Transverse colon (tissue), 4 donors: ENCODE measurements around the gene RGS7. TPM values are rescaled to one million over a fixed set of nuclear protein-coding genes. Genes with fewer than 3 reads are reported as not detected.

Experiments used
- DNase-seq: peaks from one replicate; pipeline ENCODE4 v3.0.0-alpha.2; 2019
- H3K27ac ChIP-seq, 4 donors: fragments of 200-600 bp; sonication (generic); 2 replicates each; pipeline ENCODE4 v1.5.1; 2016 to 2018; ENCODE audit warnings: inconsistent platforms in 4 of 4
- H3K27me3 ChIP-seq: fragments of 200-600 bp; sonication (generic); 2 replicates; pipeline ENCODE4 v1.5.1; 2017; ENCODE audit warnings: inconsistent platforms
- H3K36me3 ChIP-seq, 4 donors: fragments of 200-600 bp; sonication (generic); 2 replicates each; pipeline ENCODE4 v1.5.1; 2017 to 2019; ENCODE audit warnings: inconsistent platforms in 4 of 4
- H3K4me1 ChIP-seq, 4 donors: fragments of 200-600 bp; sonication (generic); 2 replicates each; pipeline ENCODE4 v1.5.1; 2017 to 2020; ENCODE audit warnings: inconsistent platforms in 4 of 4
- H3K4me3 ChIP-seq, 4 donors: fragments of 200-600 bp; sonication (generic); 1 replicate in 1 of 4; 2 replicates in 3 of 4; pipeline versions ENCODE4 v1.5.1 to v1.6.1; 2017 to 2019; ENCODE audit warnings: inconsistent platforms in 4 of 4
- H3K9me3 ChIP-seq, 2 donors: fragments of 200-600 bp; sonication (generic); 2 replicates each; pipeline ENCODE4 v1.5.1; 2017 to 2019; ENCODE audit warnings: inconsistent platforms in 2 of 2
- CTCF ChIP-seq, 5 experiments: fragments of 200-600 bp in 3 of 5; fragments of 450-650 bp in 2 of 5; sonication (generic) in 3 of 5; IDR thresholded peaks; 1 replicate in 2 of 5; 2 replicates in 3 of 5; pipeline ENCODE4 v1.5.1; 2016 to 2017; ENCODE audit warnings: antibody characterized with exemption in 5 of 5, inconsistent platforms in 3 of 5, mild to moderate bottlenecking in 2 of 5, moderate library complexity in 1 of 5
- EP300 ChIP-seq: sonication (generic); formaldehyde crosslinking; IDR thresholded peaks from one replicate; pipeline ENCODE4 v1.6.1; 2017; ENCODE audit warnings: antibody characterized with exemption, low read depth
- POLR2A ChIP-seq: fragments of 450-650 bp; IDR thresholded peaks from one replicate; pipeline ENCODE4 v1.6.1; 2016; ENCODE audit warnings: antibody characterized with exemption, mild to moderate bottlenecking, moderate library complexity
- POLR2AphosphoS5 ChIP-seq, 3 donors: sonication (generic); formaldehyde crosslinking; IDR thresholded peaks; one replicate each; pipeline ENCODE4 v1.6.1; 2016; ENCODE audit warnings: antibody characterized with exemption in 3 of 3
- WGBS, 2 donors: methylation state at CpG; one replicate each; pipeline ENCODE4 v1.1.5; 2018; ENCODE audit warnings: low coverage in 1 of 2; 5-methylcytosine and 5-hydroxymethylcytosine counted together
- in situ Hi-C, 4 donors: fragments of 200-750 bp; cut with MboI; loops; one replicate each; pipeline versions ENCODE4 v1.15.0 to v1.15.1; 2017; ENCODE audit warnings: low sequenced_read_pairs in 3 of 4, low pct_ligation_motif_present in 1 of 4, low pct_unique_long_range_greater_than_20kb in 1 of 4
- intact Hi-C: fragments of 100-400 bp; cut with DNase I; formaldehyde crosslinking; loops from one replicate; pipeline ENCODE4 v1.15.1; 2023; ENCODE audit warnings: low total_unique reads
- total RNA-seq, 4 donors: library from RNA; depleted of rRNA; stranded (reverse); fragments of >200 nt; gene quantifications; one replicate each; pipeline ENCODE4 v1.1.0, GENCODE V29; 2016

Gene RGS7
- total RNA-seq, 4 donors from 2014 or later, result 1.5 to 2.0 TPM; not detected in 2

GRCh38 chr1:240931031-240931430 is 426.0 kb downstream of the RGS7 start:
- WGBS, 2 donors, result 72 to 86% methylated on average over 4 of the region's 4 CpGs
- Histone ChIP-seq H3K36me3 (no peaks in the 10 kb centered on the region), H3K27me3 (no peaks in the 10 kb centered on the region), H3K4me3 (no peak overlapping the region), H3K4me1 (peaks cover 0 to 6% (median 0%) of the 10 kb centered on the region in 4 donors), H3K9me3 (peaks cover 2 to 7% of the 10 kb centered on the region in 2 donors), H3K27ac (no peak overlapping the region)
- TF ChIP-seq POLR2AphosphoS5 (IDR thresholded peaks at IDR 0.05) (no peak), CTCF (IDR thresholded peaks at IDR 0.05) (no peak), EP300 (no peak), POLR2A (no peak)
- intact Hi-C loops, result no loop called here
- in situ Hi-C loops, result loop anchor here in 2 of 4 donors (25.0 kb wide), 1 partner anchor 194 kb away; no protein-coding TSS in a partner anchor
- no peak for DNase-seq

GRCh38 chr1:240928265-240928664 is 428.7 kb downstream of the RGS7 start:
- intact Hi-C loops, result no loop called here
- peaks cover 0 to 2% of the 10 kb centered on the region in 2 donors for H3K9me3 ChIP-seq
- no peaks in the 10 kb centered on the region for H3K36me3 ChIP-seq
- peak overlapping the region in 3 of 4 donors; percentile 16 to 70 (median 66) for H3K27ac ChIP-seq
- WGBS, 2 donors, result 63 to 73% methylated on average over 4 of the region's 4 CpGs
- no peak for DNase-seq
- H3K4me1 ChIP-seq, result peaks cover 0 to 6% (median 0%) of the 10 kb centered on the region in 4 donors
- H3K27me3 ChIP-seq, result no peaks in the 10 kb centered on the region
- TF ChIP-seq CTCF (IDR thresholded peaks at IDR 0.05) (no peak), POLR2AphosphoS5 (IDR thresholded peaks at IDR 0.05) (no peak), POLR2A (no peak), EP300 (no peak)
- no peak overlapping the region for H3K4me3 ChIP-seq
- in situ Hi-C loops, result loop anchor here in 2 of 4 donors (25.0 kb wide), 1 partner anchor 191 kb away; no protein-coding TSS in a partner anchor

GRCh38 chr1:240927821-240928220 is 429.2 kb downstream of the RGS7 start:
- WGBS, 2 donors, result 47 to 61% methylated on average over 2 to 3 of the region's 3 CpGs
- peak; percentile 8 for DNase-seq

GRCh38 chr1:240925273-240925672 is 431.7 kb downstream of the RGS7 start:
- Histone ChIP-seq H3K4me3 (no peak overlapping the region), H3K36me3 (no peaks in the 10 kb centered on the region), H3K27ac (no peak overlapping the region), H3K4me1 (peaks cover 0 to 6% (median 0%) of the 10 kb centered on the region in 4 donors), H3K9me3 (no peaks in the 10 kb centered on the region), H3K27me3 (no peaks in the 10 kb centered on the region)
- no peak for DNase-seq
- in situ Hi-C loops, result loop anchor here in 2 of 4 donors (25.0 kb wide), 1 partner anchor 188 kb away; no protein-coding TSS in a partner anchor
- WGBS, 2 donors, result 90 to 92% methylated on average over 4 of the region's 4 CpGs
- intact Hi-C loops, result no loop called here
- no peak for TF ChIP-seq EP300

More at GRCh38 chr1:240927821-240928220, 429.2 kb downstream of the RGS7 start:
- Histone ChIP-seq H3K36me3 (no peaks in the 10 kb centered on the region), H3K9me3 (no peaks in the 10 kb centered on the region), H3K4me1 (peaks cover 0 to 6% (median 0%) of the 10 kb centered on the region in 4 donors), H3K27ac (peak overlapping the region in 3 of 4 donors; percentile 16 to 70 (median 66)), H3K4me3 (no peak overlapping the region), H3K27me3 (no peaks in the 10 kb centered on the region)
- in situ Hi-C loops, result loop anchor here in 2 of 4 donors (25.0 kb wide), 1 partner anchor 191 kb away; no protein-coding TSS in a partner anchor
- intact Hi-C loops, result no loop called here
- no peak for TF ChIP-seq CTCF (IDR thresholded peaks at IDR 0.05)

GRCh38 chr1:240917976-240918375 is 439.0 kb downstream of the RGS7 start:
- H3K36me3 ChIP-seq, result no peaks in the 10 kb centered on the region
- in situ Hi-C loops, result no loop called here
- no peak overlapping the region for H3K4me3 ChIP-seq
- H3K4me1 ChIP-seq, result no peaks in the 10 kb centered on the region
- intact Hi-C loops, result no loop called here
- no peaks in the 10 kb centered on the region for H3K27me3 ChIP-seq
- DNase-seq, result no peak
- H3K9me3 ChIP-seq, result no peaks in the 10 kb centered on the region
- no peak overlapping the region for H3K27ac ChIP-seq
- TF ChIP-seq POLR2AphosphoS5 (IDR thresholded peaks at IDR 0.05) (no peak), EP300 (no peak), CTCF (IDR thresholded peaks at IDR 0.05) (no peak), POLR2A (no peak)
- WGBS, 2 donors, result 62 to 77% methylated on average over 1 of the region's 1 CpG
